GM12874 (cell line): ENCODE data around the gene IGF2BP2.

Experiments used
- CTCF ChIP-seq: IDR thresholded peaks from 2 replicates; pipeline ENCODE4 v1.5.1; 2011; ENCODE audit warnings: low read depth, mild to moderate bottlenecking, control low read depth, low read length, moderate library complexity; ENCODE audit not compliant: insufficient read depth

The IGF2BP2 gene

GRCh38 chr3:185661772-185662171, 163.1 kb downstream of the IGF2BP2 start:
- no peak for TF ChIP-seq CTCF

GRCh38 chr3:185659942-185660921, 164.6 kb downstream of the IGF2BP2 start:
- peak; percentile 99 for TF ChIP-seq CTCF

- no peak for TF ChIP-seq CTCF
Observed at GRCh38 chr3:185658943-185659342, 165.9 kb downstream of the IGF2BP2 start.

GRCh38 chr3:185658504-185658912, 166.3 kb downstream of the IGF2BP2 start:
- TF ChIP-seq CTCF = no peak

- TF ChIP-seq CTCF = no peak
Observed at GRCh38 chr3:185657691-185658503, 166.9 kb downstream of the IGF2BP2 start.

- no peak for TF ChIP-seq CTCF
Observed at GRCh38 chr3:185657211-185657610, 167.6 kb downstream of the IGF2BP2 start.

- no peak for TF ChIP-seq CTCF
Observed at GRCh38 chr3:185656321-185656840, 168.5 kb downstream of the IGF2BP2 start.
